Muscle of back (tissue), 11 donors: ENCODE results near the gene CAMTA1. TPM values are rescaled to one million over a fixed set of nuclear protein-coding genes. Genes with fewer than 3 reads are reported as not detected.

Source experiments
- DNase-seq, 3 donors: peaks; one replicate each; pipeline versions ENCODE4 v3.0.0 to v3.0.0-alpha.2; 2013
- polyA plus RNA-seq, 10 donors: library from polyadenylated mRNA; unstranded; fragments of 120-200 nt; gene quantifications; one replicate each; pipeline ENCODE4 v1.2.1, GENCODE V29; 2013; ENCODE audit not compliant: insufficient read length in 10 of 10

Gene CAMTA1
- polyA plus RNA-seq, 10 donors = 36.4 to 49.7 (median 44.0) TPM

- DNase-seq = no peak
Measured at GRCh38 chr1:7032992-7033391, 247.7 kb downstream of the CAMTA1 start.

- no peak for DNase-seq
Measured at GRCh38 chr1:7036386-7036785, 251.1 kb downstream of the CAMTA1 start.

GRCh38 chr1:7039590-7040220, 254.5 kb downstream of the CAMTA1 start:
- DNase-seq = no peak

- no peak for DNase-seq
Measured at GRCh38 chr1:7040969-7041695, 255.9 kb downstream of the CAMTA1 start.

GRCh38 chr1:7042322-7043190, 257.3 kb downstream of the CAMTA1 start:
- peak in 1 of 3 donors; percentile 33 for DNase-seq

GRCh38 chr1:7043191-7043549, 257.9 kb downstream of the CAMTA1 start:
- no peak for DNase-seq

- no peak for DNase-seq
Measured at GRCh38 chr1:7043719-7044535, 258.7 kb downstream of the CAMTA1 start.

GRCh38 chr1:7045897-7046296, 260.6 kb downstream of the CAMTA1 start:
- no peak for DNase-seq

- peak in 2 of 3 donors; percentile 44 to 53 for DNase-seq
Measured at GRCh38 chr1:7046314-7046713, 261.1 kb downstream of the CAMTA1 start.

GRCh38 chr1:7046891-7047290, 261.6 kb downstream of the CAMTA1 start:
- no peak for DNase-seq

- DNase-seq = no peak
Measured at GRCh38 chr1:7047866-7048265, 262.6 kb downstream of the CAMTA1 start.

- DNase-seq = no peak
Measured at GRCh38 chr1:7048395-7048794, 263.1 kb downstream of the CAMTA1 start.

GRCh38 chr1:7049913-7050625, 264.8 kb downstream of the CAMTA1 start:
- DNase-seq = no peak

GRCh38 chr1:7050751-7051665, 265.8 kb downstream of the CAMTA1 start:
- peak in 1 of 3 donors; percentile 40 for DNase-seq

GRCh38 chr1:7052701-7053100, 267.4 kb downstream of the CAMTA1 start:
- DNase-seq = no peak

- DNase-seq = peak; percentile 24 to 83 (median 59)
Measured at GRCh38 chr1:7060745-7061144, 275.5 kb downstream of the CAMTA1 start.

- DNase-seq = no peak
Measured at GRCh38 chr1:7062346-7063061, 277.2 kb downstream of the CAMTA1 start.

- DNase-seq = no peak
Measured at GRCh38 chr1:7063981-7064380, 278.7 kb downstream of the CAMTA1 start.

GRCh38 chr1:7068552-7068951, 283.3 kb downstream of the CAMTA1 start:
- no peak for DNase-seq
